Stomach smooth muscle (tissue), 2 donors: ENCODE results near the gene DCTN3.

Experiments used
- H3K27ac ChIP-seq: one replicate; pipeline ENCODE4 v1.7.0; 2013; ENCODE audit warnings: mild to moderate bottlenecking, low read length, inconsistent platforms
- H3K27me3 ChIP-seq, 2 donors: one replicate each; pipeline ENCODE4 v1.7.0; 2013; ENCODE audit warnings: low read length in 2 of 2; ENCODE audit not compliant: insufficient read depth in 2 of 2, control insufficient read depth in 1 of 2
- H3K36me3 ChIP-seq, 2 donors: one replicate each; pipeline ENCODE4 v1.7.0; 2013; ENCODE audit warnings: low read length in 2 of 2; ENCODE audit not compliant: control insufficient read depth in 2 of 2, insufficient read depth in 2 of 2
- H3K4me1 ChIP-seq: one replicate; pipeline ENCODE4 v1.7.0; 2013; ENCODE audit warnings: low read length; ENCODE audit not compliant: control insufficient read depth, insufficient read depth
- H3K4me3 ChIP-seq, 2 donors: one replicate each; pipeline ENCODE4 v1.7.0; 2013; ENCODE audit warnings: low read length in 2 of 2
- H3K9ac ChIP-seq, 2 donors: one replicate each; pipeline ENCODE4 v1.7.0; 2013; ENCODE audit warnings: low read length in 2 of 2, mild to moderate bottlenecking in 1 of 2
- H3K9me3 ChIP-seq, 2 donors: one replicate each; pipeline ENCODE4 v1.7.0; 2013; ENCODE audit warnings: low read length in 2 of 2; ENCODE audit not compliant: control insufficient read depth in 2 of 2
- donor health status: healthy.
- donor health status: Pancreatic carcinoma.

The DCTN3 gene

GRCh38 chr9:34577400-34578240 lies 42.7 kb downstream of the DCTN3 start:
- H3K27me3 ChIP-seq, result peaks cover 42 to 43% of the 10 kb centered on the region in 2 donors
- H3K27ac ChIP-seq, result no peak overlapping the region
- peak overlapping the region in 1 of 2 donors; percentile 22 for H3K4me3 ChIP-seq
- H3K4me1 ChIP-seq, result peaks cover 13% of the 10 kb centered on the region
- no peaks in the 10 kb centered on the region for H3K9me3 ChIP-seq
- no peaks in the 10 kb centered on the region for H3K36me3 ChIP-seq
- H3K9ac ChIP-seq, result no peak overlapping the region

DNA sequence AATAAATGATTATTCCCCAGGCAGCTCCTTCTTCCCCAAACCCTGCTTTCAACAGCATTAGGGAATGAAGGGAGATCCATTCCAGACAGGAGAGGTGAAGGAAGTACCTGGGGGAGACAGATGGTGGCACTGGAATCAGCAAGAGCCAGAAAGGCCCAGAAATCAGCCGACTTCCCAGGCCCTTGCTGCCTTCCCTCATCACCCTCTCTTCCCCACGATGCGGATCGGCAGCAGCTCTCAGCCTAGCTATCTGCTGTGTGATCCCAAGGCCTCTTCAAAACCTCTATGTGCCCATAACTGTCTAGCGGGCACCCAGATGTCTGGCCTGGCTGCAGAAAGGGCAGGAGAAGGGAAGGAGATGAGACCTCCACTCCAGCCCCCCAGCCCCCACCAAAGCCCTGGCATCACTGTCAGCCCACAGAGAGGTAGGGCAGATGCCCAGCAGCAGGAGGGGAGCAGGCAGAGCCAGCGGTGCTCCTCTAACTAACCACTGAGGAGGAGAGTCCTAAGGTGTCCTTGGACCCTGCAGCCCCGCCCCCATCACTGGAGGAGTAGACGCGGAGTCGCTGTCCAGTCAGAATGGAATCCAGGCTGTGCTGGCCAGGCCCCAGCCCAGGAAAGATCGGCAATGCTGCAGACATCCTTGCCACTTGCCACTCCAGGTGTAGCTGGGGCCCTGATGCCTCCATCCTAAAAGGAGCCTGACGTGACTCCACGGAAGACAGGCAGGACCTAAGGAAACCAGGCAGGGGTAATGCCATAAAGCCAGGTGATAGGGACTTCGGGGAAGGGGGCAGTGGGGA lies 43.5 kb downstream of the DCTN3 start:
- Histone ChIP-seq H3K9ac (no peak overlapping the region), H3K4me3 (no peak overlapping the region), H3K36me3 (no peaks in the 10 kb centered on the region), H3K27ac (no peak overlapping the region), H3K9me3 (no peaks in the 10 kb centered on the region), H3K27me3 (peaks cover 38 to 43% of the 10 kb centered on the region in 2 donors), H3K4me1 (peaks cover 16% of the 10 kb centered on the region)

DNA sequence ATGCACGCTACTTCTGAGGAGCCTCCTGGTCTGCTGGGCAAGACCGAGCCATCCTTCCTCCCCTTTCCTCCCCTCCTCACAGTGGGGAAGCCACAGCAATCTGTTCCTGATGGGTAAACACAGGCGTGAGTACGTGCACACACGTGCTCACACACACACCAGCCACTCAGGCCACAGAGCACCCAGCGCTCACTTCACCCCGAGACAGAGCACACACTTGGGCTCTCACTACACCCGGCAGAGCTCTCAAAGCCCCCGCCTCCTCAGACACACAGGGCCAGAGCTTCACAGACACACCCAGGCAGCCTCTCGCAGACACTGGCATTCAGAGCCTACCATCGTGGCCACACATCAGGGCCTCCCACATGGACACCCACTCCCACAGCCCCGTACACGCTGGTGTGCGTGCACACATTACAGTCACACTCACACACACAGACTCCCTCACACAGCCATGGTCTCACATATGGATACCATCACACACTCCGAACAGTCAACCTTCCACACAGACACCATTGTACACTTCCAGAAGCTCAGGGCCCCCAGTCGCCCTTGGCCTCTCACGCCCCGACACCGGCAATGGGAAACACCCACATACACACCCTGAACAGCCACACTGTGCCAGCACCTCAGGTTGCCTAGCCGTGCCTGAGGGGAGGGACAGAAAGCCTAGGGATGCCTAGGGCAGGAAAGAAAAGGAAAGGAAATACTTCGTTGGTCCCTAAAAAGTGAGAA lies 44.3 kb downstream of the DCTN3 start:
- peaks cover 22% of the 10 kb centered on the region for H3K4me1 ChIP-seq
- H3K27me3 ChIP-seq, result peaks cover 34 to 39% of the 10 kb centered on the region in 2 donors
- no peak overlapping the region for H3K4me3 ChIP-seq
- no peaks in the 10 kb centered on the region for H3K36me3 ChIP-seq
- no peak overlapping the region for H3K27ac ChIP-seq
- H3K9ac ChIP-seq, result no peak overlapping the region
- H3K9me3 ChIP-seq, result no peaks in the 10 kb centered on the region

- no peak overlapping the region for H3K9ac ChIP-seq
- peaks cover 28% of the 10 kb centered on the region for H3K4me1 ChIP-seq
- no peaks in the 10 kb centered on the region for H3K36me3 ChIP-seq
- H3K27me3 ChIP-seq, result peaks cover 29 to 33% of the 10 kb centered on the region in 2 donors
- H3K9me3 ChIP-seq, result no peaks in the 10 kb centered on the region
- no peak overlapping the region for H3K4me3 ChIP-seq
- H3K27ac ChIP-seq, result no peak overlapping the region
These were observed 45.1 kb downstream of the DCTN3 start for GRCh38 chr9:34575241-34575640.

GRCh38 chr9:34574571-34574970 lies 45.7 kb downstream of the DCTN3 start:
- H3K4me1 ChIP-seq, result peaks cover 32% of the 10 kb centered on the region
- peaks cover 24 to 31% of the 10 kb centered on the region in 2 donors for H3K27me3 ChIP-seq
- no peak overlapping the region for H3K27ac ChIP-seq
- H3K36me3 ChIP-seq, result no peaks in the 10 kb centered on the region
- H3K9ac ChIP-seq, result no peak overlapping the region
- no peak overlapping the region for H3K4me3 ChIP-seq
- no peaks in the 10 kb centered on the region for H3K9me3 ChIP-seq

- H3K9me3 ChIP-seq, result no peaks in the 10 kb centered on the region
- no peak overlapping the region for H3K27ac ChIP-seq
- H3K36me3 ChIP-seq, result no peaks in the 10 kb centered on the region
- H3K27me3 ChIP-seq, result peaks cover 18 to 23% of the 10 kb centered on the region in 2 donors
- no peak overlapping the region for H3K9ac ChIP-seq
- peaks cover 26% of the 10 kb centered on the region for H3K4me1 ChIP-seq
- H3K4me3 ChIP-seq, result no peak overlapping the region
These were observed 46.5 kb downstream of the DCTN3 start for GRCh38 chr9:34573599-34574325.

DNA sequence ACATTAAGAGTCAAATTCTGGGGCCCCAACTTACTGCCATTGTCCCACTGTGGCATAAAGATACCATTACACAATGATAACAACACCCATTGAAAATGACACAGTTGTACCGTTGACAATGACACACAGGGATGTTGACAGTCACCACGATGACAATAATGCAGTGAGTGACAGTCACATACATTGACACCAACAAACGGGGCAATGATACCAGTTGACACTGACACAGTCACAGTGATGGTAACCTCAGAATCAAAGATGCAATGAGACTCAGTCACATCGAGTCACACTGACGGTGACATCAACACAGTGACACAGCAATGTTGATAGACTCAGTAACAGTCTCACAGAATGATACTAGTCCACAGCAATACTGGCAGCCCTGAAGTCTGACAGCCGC lies 47.7 kb downstream of the DCTN3 start:
- H3K9me3 ChIP-seq, result no peaks in the 10 kb centered on the region
- no peak overlapping the region for H3K9ac ChIP-seq
- no peak overlapping the region for H3K27ac ChIP-seq
- H3K27me3 ChIP-seq, result peaks cover 16 to 22% of the 10 kb centered on the region in 2 donors
- no peak overlapping the region for H3K4me3 ChIP-seq
- no peaks in the 10 kb centered on the region for H3K36me3 ChIP-seq
- H3K4me1 ChIP-seq, result peaks cover 20% of the 10 kb centered on the region

DNA sequence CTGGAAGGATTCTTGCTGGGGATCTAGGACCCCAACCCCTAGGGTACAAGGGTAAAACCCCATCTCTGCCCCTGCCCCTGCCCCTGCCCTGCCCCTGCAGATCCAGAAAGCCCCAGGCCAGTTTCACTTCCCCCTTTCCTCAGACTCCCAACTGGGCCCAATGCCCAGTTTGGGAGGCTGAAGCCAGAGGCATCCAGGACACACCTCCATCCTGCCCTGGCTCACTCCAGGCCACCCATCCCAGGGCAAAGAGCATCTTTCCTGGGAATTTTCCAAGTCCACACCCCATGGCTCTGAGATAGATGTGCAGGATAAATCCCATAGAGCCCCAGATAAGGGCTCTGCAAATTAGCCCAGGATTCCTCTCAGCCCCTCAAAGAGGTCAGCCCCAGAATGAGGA lies 48.2 kb downstream of the DCTN3 start:
- no peak overlapping the region for H3K4me3 ChIP-seq
- H3K9me3 ChIP-seq, result no peaks in the 10 kb centered on the region
- H3K4me1 ChIP-seq, result peaks cover 20% of the 10 kb centered on the region
- no peaks in the 10 kb centered on the region for H3K36me3 ChIP-seq
- H3K27ac ChIP-seq, result no peak overlapping the region
- H3K27me3 ChIP-seq, result peaks cover 14 to 21% of the 10 kb centered on the region in 2 donors
- H3K9ac ChIP-seq, result no peak overlapping the region

GRCh38 chr9:34571481-34571810 lies 48.8 kb downstream of the DCTN3 start:
- no peak overlapping the region for H3K4me3 ChIP-seq
- no peak overlapping the region for H3K27ac ChIP-seq
- peaks cover 20% of the 10 kb centered on the region for H3K4me1 ChIP-seq
- H3K36me3 ChIP-seq, result no peaks in the 10 kb centered on the region
- H3K27me3 ChIP-seq, result peaks cover 8 to 15% of the 10 kb centered on the region in 2 donors
- no peaks in the 10 kb centered on the region for H3K9me3 ChIP-seq
- H3K9ac ChIP-seq, result no peak overlapping the region

GRCh38 chr9:34570809-34571480 lies 49.4 kb downstream of the DCTN3 start:
- Histone ChIP-seq H3K36me3 (no peaks in the 10 kb centered on the region), H3K9ac (no peak overlapping the region), H3K4me3 (no peak overlapping the region), H3K4me1 (peaks cover 20% of the 10 kb centered on the region), H3K27ac (no peak overlapping the region), H3K9me3 (no peaks in the 10 kb centered on the region), H3K27me3 (peaks cover 3 to 13% of the 10 kb centered on the region in 2 donors)
